Activated naive CD4-positive, alpha-beta T cell (primary cell): Measurements from ENCODE around the gene RHOU.

ENCODE experiments used
- DNase-seq, 4 experiments: peaks; one replicate each; lab custom pipeline; 2025; lab: John Stamatoyannopoulos, UW

RHOU gene

DNA sequence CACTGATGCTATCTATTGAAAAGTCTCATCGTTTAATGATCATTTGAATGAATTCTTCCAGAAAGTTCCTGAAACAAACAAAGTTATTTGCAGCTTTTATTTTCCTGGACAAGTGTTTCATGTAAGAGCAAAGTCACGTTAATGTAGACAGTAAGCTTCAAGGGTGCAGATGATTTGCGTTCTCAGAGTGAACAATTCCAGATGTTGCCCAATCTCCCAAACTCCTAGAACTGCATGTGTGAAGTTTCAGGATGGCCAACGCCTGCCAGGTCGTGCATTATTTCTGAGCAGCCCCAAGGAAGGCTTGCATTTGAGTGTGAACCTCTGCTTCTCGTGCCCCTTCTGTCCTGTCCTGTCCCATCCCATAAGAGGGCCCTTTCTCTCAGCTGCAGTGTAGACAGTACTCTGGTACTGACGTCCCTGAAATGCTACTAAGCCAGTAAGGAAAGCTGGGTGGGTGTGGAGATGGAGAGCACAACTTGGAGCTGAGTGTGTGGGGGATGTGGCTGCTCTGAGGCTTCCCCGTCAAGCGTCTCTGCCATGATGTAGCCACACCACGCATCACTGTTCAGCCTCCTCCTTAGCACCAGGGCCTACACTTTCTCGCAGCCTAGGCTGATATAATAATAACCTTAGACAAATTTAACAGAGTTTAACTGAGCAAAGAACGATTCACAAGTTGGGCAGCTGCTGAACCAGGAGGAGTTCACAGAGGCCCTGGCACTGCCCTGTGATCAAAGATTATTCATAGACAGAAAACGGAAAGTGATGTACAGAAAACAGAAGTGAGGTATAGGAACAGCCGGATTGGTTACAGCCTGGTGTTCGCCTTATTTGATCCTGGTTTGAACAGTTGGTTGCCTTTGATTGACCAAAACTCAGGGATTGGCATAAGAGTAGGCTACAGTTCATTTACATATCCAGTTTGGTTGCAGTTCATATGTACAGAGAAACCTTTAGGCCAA is 50.4 kb downstream of the RHOU start:
- DNase-seq, result no peak

DNA sequence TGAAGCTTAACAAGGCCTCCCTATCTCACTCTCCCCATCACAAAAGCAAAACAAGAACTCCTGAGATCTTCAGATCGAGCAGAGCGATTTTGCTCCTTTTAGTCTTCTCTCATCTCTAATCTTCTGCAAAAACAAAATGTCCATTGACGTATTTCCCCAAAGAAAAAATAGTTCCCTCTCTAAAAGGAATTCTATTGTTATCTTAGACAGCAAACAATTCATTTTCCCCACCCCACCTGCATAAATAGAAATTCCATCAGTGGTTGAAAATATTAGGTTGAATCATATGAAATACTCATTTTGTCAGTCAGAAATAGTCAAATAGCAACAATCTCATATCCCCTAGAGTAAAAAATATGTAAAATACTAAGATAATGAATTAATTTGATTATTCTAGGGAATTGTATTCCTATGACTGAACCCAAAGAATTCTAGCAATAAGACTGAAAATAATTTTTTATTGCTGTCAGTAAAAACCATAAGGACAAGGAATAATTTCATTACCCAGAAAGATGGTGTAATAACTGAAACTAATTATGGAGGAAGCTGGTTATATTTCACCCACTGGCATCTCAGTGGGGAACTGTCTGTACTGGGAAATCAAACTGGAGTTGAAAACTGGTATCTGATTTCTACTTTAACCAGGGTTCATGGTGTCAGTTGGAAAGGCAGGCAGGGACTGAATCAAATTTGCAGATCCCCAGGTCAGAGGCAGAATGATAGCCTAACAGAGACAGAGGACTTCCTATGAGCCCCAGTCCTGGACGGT is 51.3 kb downstream of the RHOU start:
- DNase-seq, result no peak

DNA sequence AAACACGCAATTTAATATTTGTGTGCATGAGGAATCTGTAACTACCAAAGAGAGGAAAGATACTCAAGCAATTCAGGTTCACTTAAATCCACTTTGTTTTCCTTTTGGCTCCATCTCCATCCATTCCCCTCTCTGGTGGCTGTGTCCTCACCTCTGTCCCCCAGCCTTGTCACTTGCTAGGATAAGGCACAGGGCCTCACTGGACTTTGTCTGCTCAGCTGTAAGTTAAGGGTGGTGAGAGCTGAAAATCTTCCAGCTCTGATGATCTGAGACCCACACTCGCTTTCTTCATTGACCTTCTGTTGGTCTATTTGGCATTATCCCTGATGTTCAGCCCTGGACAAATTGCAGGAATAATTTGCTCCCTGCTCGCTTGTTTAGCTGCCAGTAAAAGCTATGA is 56.5 kb downstream of the RHOU start:
- no peak for DNase-seq

DNA sequence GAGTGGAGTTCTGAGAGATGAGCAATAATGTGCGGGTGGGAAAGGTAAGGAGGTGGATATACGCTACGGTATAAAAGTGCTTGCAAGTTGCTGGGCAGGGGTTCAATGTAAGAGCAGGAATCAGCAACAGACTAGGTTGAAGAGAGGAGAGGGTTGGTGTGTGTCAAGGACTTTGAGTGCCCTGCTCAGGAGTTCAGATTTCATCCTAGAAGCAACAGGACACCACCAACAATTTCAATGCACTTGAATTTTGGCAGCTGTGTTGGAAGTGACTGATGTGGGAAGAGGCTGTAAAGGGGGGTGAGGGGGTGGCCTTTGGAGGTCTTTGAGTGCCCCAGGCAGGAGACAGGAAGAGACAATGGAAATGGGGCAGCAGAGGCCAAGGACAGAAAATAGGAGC is 57.3 kb downstream of the RHOU start:
- no peak for DNase-seq

DNA sequence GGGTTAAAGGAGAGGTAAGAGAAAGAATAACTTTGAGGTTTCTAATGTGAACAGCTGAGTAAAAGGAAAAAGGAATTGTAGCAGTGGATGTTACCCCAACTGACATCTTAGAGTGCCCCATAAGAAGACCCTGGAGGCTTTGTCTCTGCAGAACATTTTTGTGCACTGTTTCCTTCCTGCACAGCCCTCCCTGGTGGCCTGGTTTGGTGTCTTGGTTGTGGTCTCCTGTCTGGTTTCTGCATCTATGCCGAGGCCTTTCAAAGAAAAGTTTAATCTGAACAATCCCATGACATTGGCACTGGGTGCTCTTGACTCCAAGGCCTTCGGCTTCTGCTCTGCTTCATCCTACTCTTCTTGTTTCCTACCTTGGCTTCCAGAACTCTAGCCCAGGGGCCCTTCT is 57.8 kb downstream of the RHOU start:
- DNase-seq, result no peak

DNA sequence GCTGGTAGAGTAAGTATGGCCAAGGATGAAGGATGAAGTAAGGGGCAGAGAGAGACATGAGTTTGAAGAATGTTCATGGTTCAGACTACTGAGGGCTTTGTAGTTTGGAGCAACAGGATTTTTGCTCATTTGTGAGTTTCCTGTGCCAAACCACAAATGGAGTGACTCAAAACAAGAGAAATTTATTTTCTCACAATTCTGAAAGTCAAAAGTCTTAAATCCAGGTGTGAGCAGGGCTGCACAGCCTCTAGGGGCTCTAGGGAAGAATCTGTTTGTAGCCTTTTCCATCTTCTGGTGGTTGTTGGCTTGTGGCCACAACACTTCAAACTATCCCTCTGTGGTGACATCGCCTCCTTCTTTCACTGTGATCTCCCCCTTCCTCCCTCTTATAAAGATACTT is 58.9 kb downstream of the RHOU start:
- no peak for DNase-seq

DNA sequence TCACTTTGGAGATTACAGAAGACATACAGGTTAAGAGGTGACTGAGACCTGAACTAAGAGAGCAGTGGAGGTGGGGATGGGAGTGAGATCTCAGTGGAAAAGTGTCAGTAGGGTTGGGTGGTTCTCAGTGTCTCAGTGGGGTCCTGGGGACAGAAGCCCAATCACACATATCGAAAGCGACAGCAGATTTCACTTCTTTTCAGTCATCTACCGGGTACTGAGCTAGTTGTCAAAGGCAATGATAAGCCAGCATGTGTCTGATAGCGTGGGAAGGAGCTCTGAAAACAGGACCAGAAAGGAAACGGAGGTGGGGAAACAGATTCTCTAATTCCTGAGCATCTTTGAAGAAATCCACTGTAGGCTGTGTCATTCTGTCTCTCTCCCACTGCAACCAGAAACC is 59.5 kb downstream of the RHOU start:
- DNase-seq, result no peak

DNA sequence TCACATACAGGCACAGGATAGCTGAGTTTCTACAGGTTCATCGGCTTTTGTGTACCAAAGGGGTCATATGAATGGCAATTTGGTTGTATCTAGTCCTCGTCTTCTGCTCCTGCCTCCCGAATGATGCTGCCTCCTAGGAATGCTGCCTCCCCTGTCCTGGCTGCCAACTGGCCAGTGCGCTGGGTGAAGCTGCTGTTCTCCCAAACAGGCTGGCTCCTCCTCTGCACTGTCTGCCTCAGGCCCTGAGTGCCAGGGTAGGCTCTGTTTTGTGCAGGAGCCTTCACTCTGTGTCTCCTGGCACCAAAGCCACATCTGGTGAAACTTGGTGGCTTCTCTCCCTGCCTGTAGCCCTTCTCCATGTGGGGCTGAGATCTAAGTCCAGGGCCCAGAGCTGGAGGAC is 60.3 kb downstream of the RHOU start:
- DNase-seq, result no peak
